ENCODE measurements around the gene ACRV1.

Gene ACRV1

DNA sequence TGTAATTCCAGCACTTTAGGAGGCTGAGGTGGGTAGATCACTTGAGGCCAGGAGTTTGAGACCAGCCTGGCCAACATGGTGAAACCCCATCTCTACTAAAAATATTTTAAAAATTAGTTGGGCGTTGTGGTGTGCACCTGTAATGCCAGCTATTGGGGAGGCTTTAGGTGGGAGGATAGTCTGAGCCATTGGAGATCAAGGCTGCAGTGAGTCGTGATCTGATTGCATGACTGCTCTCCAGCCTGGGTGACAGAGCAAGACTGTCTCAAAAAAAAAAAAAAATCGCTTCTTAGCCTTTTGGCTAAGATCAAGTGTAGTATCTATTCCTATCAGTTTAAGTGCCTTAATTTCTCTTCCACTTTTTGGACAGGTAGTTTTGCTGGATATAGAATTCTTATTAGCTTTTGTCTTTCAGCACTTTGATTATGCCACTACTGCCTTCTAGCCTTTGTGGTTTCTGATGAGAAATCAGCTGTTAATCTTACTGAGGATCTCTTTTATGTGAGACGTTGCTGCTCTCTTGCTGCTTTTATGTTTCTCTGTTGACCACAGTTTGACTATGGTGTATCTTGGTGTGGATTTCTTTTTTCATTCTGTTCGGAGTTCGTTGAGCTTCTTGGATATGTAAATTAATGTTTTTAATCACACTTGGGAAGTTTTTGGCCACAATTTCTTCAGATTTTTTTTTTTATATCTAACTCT, 31.0 kb downstream of the ACRV1 start:
- DNase-seq (ENCODE audit: low spot score): no peak

DNA sequence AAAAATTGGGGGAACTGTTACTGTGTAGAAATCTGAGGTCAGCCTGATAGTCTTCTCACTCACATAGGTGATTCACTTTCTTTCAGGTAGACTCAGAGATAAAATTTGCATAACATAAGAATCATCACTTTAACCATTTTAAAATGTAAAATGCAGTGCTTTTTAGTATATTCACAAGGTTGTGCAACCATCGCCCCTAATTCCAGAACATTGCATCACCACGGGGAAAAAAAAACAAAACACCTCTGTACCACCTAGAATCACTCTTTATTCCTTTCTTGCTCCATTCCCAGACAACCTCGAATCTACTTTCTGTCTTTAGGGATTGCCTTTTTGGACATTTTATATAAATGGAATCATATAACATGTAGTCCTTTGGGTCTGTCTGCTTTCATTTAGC, 34.8 kb downstream of the ACRV1 start:
- no peak for DNase-seq (ENCODE audit: low spot score)

DNA sequence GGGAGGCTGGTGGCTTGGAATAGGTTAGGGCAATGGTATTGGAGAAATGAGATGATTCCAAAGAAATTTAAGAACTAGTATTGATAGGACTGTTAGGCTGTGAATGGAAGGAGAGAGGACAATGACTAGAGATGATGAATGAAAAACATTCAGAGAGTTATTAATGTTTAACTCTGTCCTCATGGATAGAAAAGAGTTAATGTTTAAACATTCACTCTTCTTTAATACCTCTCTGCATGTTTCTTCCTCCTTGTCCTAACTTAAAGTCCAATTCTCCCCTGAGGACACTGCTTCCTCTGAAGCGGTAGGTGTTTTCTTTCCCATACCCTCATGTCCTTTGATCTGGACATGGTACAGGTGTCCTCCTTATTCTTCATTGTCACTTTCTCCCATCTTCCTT, 42.3 kb downstream of the ACRV1 start:
- DNase-seq (ENCODE audit: low spot score): no peak

DNA sequence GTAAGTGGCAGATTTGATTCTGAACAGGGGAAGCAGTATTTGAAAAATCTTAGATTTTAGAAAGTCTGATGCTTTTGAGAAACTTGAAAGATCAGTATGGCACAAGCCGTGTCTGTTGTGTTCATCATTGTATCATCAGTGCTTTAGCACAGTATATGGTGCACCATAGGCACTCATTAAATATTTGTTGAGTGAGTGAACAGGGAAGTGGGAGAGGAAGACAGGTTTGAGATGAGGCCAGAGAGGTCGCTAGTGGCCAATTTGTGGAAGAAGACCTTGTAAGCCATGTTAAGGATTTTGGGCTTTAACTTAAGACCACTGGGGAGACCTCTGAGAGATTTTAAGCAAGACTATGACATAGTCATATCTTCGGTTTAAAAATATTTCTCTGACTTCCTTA, 42.8 kb downstream of the ACRV1 start:
- no peak for DNase-seq (ENCODE audit: low spot score)

DNA sequence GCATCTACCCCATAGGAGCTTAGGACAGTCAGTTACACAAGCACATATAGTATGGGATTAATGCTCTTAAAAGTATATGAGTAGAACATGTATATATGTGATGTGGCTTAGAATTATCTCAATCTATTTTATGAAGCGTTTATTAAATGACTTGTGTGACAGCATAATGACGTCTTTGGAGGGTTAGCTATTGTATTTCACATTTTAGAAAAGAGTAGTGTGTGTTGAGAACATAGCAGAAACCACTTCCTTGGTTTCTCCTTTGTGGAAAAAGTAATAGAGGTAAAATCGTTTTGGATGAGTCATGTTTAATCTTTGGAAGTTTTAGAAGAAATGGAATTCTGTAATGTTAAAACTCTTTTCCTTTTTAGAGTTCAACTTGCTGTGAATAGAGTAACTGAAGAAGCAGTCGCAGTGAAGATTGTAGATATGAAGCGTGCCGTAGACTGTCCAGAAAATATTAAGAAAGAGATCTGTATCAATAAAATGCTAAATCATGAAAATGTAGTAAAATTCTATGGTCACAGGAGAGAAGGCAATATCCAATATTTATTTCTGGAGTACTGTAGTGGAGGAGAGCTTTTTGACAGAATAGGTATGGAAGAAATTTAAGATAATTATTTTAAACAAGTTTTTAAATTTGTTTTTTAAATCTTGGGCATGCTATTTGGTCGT, 53.3 kb downstream of the ACRV1 start:
- no peak for DNase-seq (ENCODE audit: low spot score)

DNA sequence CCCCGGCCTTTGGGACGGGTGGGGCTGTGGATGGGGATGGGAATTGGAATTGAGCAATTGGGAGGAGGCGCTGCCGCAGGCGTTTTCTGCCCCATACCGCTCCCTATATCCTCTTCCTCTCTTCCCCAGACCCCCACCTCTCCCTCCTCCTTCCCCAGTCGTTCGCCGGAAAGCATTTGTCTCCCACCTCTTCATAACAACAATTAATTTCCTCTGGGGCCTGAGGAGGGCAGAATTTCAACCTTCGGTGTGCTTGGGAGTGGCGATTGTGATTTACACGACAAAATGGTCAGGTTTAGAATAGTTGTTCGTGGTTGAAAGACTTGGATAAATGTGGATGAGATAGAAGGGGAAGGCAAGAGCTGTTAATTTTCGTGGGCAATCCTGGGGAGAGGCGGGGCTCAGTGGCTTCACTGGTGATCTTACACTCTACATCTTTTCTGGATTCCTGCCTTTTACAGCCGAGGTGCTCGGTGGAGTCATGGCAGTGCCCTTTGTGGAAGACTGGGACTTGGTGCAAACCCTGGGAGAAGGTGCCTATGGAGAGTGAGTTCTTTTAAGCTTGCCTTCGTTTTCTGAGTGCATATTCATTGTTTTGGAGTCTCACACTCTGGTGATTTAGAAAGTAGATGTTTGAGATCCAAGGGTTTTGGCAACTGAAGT, 54.2 kb downstream of the ACRV1 start:
- peak; percentile 9 for DNase-seq (ENCODE audit: low spot score)

DNA sequence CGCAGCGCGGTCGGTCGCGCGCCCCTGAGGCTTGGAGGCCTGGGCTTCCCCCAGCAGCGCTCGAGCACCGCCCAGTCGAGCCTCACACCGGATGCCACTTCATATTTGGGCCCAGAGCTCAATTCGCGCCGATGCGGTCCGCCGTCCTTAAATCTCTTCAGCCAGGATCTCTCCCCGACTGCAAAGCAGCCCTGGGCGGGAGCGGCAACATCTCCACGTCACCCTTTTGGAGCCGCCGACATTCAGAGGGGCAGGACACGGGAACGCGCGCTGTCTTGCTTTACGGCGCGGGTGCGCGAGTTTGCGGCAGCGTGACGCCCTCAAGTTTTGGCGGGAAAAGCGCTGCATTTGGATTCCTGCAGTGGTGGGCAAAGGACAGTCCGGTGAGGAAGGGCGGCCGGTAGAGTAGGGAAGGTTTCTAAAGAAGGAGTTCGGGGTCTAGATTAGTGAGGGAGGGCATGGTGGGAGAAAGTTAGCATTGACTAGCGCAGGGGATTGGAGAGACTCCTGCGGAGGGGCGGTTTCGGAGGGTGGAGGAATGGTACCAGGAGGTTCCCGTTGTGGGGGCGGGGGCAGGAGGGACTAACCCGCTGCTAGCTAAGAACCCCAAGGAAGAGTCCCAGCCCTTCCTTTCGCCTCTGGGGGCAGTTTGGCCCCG, 54.9 kb downstream of the ACRV1 start:
- peak; percentile 86 for DNase-seq (ENCODE audit: low spot score)

DNA sequence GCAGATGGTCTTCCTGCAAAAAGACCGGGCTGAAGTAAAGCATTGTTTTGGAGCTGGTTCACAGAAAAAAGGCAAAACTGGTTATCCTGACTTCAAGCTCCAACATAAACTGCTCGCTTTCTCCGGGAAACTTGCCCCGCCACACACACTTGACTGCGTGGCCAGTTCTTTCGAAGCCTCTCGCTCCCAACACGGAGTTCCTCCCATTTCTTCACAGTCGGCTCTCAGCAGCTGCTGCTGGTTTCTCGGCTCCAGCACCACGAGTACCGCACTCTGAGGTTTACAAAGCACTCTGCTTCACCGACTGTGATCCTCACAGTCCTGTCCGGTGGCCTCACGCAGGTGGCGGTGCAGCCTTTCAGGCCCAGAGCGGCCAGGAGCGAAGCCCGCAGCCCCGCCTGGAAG, 55.4 kb downstream of the ACRV1 start:
- DNase-seq (ENCODE audit: low spot score): no peak

DNA sequence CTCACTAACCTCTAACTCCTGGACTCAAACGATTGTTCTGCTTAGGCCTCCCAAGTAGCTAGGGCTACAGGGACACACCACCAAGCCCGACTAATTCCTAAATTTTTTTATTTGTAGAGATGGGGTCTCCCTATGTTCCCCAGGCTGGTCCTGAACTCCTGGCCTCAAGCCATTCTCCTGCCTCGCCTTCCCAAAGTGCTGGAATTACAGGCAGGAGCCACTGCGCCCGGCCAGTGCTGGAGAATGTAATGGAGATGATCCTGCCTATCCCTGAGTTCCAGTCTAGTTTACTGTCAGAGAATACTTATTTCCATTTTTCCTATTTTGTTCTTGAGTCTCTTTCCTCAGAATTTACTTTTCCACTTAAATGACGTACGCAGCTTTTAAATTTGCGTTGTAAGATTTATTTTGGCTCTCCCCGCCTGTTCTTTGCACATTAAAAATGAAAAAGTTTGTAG, 55.9 kb downstream of the ACRV1 start, which contains the start of gene CHEK1:
CHEK1 (plus strand) TSS at position 408 of the 458 bp plus-strand sequence. CDS start 1,606 bp downstream, outside the sequence.
- no peak for DNase-seq (ENCODE audit: low spot score)

DNA sequence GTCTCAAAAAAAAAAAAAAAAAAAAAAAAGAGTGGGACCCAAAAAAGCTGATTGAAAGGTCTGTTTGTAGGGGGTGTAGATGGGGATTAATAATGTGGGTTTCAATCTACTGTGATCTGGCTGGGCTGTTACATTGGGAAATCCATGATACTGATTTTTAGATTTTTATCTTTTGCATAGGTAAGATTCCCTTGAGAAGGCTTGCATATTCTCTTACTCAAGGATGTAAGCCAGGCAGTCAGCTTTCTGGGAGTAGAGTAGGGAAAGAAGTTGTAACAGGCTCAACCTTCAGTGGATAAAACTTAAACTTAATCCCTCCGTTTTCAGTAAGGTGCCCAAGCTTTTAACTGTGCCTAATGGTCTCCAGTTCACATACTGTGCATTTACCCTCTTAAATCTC, 57.6 kb downstream of the ACRV1 start:
- DNase-seq (ENCODE audit: low spot score): no peak

DNA sequence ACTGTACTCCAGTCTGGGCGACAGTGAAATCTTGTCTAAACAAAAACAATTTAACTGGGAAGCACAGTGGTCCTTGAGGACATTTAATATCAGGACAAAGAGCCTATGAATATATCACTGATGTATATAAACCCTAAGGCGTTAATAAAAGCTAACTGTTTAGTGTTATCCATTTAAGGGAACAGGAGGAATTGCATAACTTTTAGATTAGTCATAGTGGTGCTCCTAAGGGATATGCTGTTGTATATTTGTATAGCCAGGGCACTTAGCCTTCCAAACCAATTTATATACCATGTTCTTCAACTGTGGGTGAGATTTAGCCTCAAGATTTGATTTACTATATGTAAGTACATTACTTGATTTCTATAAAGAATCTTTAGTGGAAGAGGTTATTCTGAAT, 58.7 kb downstream of the ACRV1 start:
- no peak for DNase-seq (ENCODE audit: low spot score)
